HG03565 (cell line): ENCODE results near the gene CLCN6.

ENCODE experiments used
- ATAC-seq: cut with Tn5 transposase; IDR thresholded peaks from one replicate; pipeline ENCODE4 v1.9.1; 2021; ENCODE audit warnings: mild to moderate bottlenecking, moderate library complexity; ENCODE audit not compliant: unreplicated experiment

CLCN6 gene, protein sequence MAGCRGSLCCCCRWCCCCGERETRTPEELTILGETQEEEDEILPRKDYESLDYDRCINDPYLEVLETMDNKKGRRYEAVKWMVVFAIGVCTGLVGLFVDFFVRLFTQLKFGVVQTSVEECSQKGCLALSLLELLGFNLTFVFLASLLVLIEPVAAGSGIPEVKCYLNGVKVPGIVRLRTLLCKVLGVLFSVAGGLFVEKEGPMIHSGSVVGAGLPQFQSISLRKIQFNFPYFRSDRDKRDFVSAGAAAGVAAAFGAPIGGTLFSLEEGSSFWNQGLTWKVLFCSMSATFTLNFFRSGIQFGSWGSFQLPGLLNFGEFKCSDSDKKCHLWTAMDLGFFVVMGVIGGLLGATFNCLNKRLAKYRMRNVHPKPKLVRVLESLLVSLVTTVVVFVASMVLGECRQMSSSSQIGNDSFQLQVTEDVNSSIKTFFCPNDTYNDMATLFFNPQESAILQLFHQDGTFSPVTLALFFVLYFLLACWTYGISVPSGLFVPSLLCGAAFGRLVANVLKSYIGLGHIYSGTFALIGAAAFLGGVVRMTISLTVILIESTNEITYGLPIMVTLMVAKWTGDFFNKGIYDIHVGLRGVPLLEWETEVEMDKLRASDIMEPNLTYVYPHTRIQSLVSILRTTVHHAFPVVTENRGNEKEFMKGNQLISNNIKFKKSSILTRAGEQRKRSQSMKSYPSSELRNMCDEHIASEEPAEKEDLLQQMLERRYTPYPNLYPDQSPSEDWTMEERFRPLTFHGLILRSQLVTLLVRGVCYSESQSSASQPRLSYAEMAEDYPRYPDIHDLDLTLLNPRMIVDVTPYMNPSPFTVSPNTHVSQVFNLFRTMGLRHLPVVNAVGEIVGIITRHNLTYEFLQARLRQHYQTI

DNA sequence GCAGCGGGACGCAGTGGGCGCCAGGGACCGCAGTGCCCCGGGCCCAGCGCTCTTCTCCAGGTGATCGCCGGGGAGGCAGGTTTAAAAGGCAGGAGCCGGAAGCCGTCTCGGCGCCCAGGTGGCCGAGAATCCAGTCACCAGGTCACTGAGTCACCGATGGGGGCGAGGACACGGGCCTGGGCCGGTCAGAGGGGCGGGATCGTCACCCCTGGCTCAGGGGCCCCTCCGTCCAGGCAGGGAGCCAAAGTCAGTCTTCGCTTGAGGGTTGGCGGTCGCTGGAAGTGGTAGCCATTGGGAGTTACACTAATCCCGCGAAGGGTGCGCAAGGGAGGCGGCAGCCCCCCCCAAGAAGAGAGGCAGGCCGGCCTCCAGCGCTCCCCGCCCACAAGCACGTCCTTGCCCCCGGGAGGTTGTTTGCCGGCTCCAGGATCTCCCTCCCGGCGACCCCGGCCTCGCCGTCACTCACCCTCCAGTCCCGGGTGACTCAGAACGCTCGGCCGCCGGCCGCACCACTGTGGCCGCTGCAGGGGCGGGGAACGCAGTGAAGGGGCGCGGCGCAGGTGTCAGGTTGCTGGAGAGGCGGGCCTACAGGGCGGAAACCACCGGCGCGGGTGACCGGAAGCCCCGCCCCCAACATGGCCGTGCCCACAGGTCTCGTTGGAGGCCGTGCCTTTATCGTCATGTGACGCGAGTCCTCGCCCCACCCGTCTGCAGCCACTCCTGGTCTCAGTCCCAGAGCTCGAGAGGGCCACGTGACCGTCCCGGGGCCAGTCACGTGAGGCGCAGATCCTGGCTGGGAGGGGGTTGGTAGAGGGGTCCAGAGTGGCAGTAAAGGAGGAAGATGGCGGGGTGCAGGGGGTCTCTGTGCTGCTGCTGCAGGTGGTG, at the start of gene CLCN6, which contains the start of gene MTHFR:
CLCN6 (plus strand) TSS at position 770 of the 885 bp plus-strand sequence; CDS start at position 842, 72 bp downstream.
MTHFR (minus strand) TSS at position 543 of the 885 bp plus-strand sequence. CDS start 2,848 bp downstream, outside the sequence.
- ATAC-seq, result peak; percentile 78

DNA sequence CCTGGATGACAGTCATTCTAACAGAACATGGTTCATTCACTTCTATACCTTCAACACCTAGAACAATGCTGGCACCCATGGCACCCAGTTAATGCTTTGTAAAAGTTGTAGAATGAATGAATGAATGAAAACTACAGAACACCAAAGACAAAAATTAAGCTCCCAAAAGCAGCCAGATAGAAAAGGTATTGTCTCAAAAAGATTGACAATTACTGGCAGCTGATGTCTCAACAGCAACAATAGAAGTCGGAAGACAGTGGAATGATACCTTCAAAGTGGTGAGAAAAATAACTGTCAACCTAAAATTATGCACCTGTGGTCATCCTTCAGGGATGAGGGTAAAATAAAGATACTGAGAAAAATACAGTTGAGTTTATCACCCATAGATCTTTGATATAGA, 48.9 kb upstream of the CLCN6 start:
- ATAC-seq, result no peak

DNA sequence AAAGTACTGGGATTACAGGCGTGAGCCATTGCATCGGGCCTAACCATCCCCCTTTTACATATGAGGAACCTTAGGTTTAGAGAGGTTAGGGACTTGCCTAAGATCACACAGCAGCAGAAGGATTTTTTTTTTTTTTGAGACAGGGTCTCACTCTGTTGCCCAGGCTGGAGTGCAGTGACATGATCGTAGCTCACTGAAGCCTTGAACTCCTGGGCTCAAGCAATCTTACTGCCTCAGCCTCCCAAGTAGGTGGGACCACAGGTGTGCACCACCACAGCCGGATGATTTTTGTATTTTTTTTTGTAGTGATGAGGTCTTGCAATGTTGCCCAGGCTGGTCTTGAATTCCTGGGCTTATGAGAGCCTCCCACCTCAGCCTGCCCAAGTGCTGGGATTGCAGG, 46.2 kb upstream of the CLCN6 start:
- no peak for ATAC-seq

DNA sequence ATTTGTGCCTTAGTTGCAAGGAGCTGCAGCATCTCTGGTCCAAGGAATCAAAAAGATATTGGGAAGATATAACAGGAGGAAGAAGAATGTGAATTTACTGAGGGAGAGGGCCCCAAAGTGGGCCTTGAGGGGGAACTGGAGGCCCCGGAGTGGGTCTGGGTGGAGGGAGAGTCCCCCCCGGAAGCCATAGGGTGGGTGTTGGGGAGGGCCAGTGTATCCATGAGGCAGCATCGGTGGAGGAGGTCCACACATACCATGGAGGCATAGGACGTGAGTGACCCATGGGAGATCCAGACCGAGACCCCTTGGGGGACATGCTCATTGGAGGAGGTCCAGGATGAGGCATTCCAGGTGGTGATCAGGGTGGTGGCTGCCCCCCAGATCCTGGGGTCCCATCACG, 44.7 kb upstream of the CLCN6 start:
- no peak for ATAC-seq

DNA sequence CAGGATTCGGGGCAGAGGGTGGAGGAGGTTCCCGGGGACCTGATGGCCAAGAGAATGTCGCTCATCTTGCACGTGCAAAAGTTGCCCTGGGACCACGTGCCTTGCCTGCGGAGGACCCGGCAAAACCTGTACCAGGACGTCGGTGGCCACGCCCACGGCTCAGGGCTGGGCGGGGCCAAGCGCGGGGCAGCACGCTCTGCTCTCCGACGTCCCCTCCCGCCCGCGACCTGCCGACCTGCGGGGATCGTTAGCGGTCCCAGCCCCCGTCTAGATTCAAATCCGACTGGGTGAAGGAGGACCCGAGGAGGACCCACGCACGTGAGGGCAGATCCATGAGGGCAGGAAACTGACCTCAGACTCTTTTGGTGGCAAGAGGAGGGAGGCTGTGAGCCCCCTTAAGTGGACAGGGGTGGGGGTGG, 44.0 kb upstream of the CLCN6 start, which contains the start of gene C1orf167:
C1orf167 (plus strand) TSS at position 206 of the 419 bp plus-strand sequence. CDS start 2,208 bp downstream, outside the sequence.
- no peak for ATAC-seq

DNA sequence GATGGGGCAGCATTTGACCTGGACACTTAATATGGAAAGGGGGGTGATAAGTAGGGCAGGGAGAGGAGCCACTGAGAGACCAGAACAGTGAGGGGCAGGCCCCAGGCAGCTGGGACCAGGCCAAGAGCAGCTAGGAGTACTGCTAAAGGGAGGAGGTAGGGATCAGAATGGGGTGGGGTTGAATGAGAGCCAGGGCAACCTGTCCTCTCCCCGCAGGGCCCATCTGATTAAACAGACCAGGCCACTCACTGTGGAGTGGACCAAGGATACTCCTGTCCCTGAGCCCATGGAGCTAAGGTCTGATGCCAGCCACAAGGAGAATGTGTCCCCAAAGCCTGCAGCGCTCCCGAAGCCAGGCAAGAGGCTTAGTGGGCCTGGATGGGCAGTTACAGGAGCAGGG, 41.9 kb upstream of the CLCN6 start:
- ATAC-seq, result no peak

DNA sequence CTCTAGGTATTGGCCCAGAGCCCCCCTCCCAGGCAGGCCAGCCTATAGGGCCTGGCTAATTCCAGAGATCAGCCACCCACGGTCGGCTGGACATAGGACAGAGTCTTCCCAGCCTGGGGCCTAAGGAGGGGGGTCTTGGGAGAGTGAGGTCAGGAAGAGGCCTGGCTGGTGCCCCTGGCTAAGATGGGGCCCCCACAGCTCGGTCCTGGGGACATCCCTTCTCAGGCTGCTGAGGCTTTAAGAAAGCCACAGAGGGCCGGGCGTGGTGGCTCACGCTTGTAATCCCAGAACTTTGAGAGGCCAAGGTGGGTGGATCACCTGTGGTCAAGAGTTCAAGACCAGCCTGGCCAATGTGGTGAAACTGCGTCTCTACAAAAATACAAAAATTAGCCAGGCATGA, 41.5 kb upstream of the CLCN6 start:
- ATAC-seq, result no peak

DNA sequence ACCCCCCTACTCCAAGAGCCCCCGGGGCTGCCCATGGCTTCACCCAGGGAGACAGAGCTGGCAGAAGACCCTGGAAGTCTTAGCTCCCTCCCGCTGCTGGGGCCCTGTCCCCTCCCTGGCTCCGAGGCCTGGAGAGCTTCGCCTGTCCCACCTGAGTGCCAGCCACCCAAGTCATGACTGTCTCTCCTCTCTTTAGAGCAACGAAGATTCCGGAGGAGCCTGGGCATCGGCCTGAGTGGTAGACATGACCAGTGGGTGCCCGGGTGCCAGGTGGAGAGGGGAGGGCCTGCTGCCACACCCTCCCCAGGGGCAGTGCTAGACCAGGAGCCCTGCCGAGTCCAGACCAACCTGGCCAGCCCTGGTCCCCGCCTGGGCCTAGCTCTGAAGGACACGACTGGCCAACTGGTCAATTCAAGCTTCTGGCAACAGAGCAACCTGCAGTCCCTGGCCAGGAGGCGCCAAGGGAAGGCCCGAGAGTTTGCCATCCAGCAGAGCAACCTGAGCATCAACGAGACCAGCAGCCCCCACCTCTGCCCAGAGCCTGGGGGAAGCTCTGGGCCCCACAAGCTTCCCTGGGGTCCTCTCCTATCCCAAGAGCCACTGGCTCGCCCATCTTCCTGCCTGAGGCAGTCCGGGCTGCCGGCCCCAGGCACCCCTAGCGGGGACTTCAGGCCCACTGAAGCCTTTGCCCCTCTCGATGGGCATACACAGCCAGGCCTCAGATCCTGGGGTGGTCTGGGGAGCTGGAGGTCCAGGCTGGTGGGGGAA, 40.1 kb upstream of the CLCN6 start:
- no peak for ATAC-seq

DNA sequence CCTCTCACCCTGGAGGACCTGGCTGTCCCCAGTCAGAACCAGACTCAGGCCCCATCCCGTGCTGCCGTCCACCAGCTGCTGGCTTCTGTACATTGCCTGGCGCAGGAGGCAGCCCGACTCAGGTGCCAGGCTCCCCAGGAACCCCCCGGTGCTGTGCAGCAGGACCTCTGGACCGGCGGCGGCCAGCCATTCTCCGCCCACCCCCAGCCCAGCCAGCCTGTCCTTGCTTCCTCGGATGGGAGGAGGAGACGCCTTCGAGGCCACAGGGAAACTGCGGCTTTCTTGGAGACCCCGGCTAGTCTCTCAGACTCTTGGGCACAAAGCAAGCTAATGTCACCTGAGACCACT, 39.6 kb upstream of the CLCN6 start:
- no peak for ATAC-seq

DNA sequence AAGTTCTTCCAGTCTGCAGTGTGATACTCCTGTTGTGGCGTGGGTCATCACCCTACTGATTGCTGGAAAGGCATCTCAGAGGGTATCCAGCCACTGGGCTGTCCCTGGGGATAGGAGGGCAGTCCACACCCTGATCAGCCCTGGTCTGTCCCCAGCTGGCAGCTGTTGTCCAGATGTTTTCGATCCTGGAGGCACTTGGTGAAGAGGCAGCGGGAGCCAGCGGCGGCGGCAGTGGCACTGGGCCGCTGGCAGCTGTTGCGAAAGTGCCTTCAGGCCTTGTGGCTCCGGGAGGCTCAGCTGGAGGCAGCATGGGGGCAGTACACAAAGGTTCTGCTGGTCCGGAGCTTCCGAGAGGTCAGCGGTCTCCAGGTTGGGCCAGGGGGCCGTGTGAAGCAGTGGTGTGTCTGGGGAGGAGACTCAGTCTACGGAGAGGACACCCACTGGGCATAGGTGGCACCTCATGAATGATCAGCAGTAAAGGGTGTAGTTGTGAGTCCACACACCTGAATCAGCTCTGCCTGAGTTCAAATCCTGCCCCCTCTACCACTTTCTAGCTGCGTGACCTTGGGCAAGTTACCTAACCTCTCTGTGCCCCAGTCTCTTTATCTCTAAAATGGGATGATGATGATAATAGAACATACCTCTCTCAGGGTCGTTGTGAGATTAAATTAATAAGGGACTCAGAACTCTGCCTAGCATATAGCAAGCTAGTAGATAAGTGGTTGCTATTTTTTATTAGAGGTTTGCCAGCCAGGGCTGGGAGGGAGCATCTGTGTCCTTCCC, 37.9 kb upstream of the CLCN6 start:
- no peak for ATAC-seq

DNA sequence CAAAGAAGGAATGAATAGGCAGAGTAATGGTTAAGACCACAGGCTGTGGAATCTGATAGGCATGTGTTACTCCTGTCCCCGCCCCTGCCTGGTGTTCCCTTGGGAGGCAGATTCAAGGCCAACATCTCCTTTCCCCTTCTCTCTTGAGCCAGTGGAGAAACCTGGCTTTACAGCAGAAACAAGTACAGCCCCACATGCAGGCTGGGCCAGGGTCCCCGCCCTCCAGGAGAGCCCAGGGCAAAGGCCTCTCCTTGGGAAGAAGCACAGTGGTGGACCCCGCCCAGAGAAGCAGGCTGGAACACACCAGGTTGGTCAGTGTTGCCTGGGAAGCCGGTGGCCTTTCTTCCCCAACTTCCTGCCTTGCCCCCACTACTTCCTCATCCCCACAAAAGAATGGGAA, 37.2 kb upstream of the CLCN6 start:
- ATAC-seq, result no peak

DNA sequence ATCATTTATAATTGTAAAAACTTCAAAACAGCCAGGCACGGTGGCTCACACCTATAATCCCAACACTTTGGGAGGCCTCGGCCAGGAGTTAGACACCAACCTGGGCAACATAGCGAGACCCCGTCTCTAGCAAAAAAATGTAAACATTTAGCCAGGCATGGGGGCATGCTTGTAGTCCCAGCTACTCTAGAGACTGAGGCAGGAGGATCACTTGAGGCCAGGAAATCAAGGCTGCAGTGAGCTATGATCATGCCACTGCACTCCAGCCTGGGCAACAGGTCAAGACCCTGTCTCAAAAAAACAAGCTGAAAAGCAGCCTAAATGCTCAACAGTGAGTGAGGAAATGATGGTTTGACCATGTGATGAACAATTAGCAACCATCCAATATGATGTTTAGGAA, 36.7 kb upstream of the CLCN6 start:
- no peak for ATAC-seq

DNA sequence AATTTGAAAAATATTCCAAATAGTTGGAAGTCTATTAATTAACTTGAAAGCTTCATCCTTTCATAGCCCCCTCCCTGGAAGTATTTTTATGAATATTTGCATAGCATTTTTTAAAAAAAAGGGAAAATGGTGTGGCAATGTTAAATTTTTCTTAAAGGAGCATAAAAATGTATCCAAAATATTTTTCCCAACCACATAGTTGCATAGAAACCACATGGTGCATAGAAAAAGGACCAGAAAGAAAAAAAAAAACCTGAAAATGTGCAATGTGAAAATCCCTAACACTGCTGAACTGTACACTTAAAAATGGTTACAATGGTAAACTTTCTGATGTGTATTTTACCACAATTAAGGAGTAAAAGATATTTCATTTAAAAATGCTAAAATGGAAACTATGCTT, 36.0 kb upstream of the CLCN6 start:
- ATAC-seq, result no peak

DNA sequence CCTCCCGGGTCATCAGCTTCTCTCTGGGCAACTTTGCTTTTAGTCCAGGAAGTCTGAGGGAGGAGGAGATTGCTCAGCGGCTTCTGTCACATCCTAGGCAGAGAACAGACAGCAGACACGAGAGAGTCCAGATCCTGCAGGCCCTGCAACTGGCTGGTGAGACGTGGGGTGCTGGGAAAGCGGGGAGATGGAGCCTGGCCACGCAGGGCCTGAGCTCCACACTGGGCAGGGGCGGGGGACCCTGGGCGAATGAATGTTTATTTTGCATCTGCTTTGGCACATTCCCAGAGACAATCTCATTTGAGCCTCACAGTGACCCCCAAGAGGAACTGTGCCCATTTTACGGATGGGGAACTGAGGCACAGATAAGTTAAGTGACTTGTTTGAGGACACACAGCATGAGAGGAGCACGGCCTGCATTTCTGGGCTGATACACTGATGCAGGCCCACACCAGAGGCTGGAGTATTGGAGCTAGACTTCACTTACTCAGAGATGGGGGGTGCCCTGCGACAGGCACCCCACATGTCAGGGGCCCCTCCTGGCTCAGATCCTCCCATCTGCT, 34.4 kb upstream of the CLCN6 start:
- ATAC-seq, result no peak

DNA sequence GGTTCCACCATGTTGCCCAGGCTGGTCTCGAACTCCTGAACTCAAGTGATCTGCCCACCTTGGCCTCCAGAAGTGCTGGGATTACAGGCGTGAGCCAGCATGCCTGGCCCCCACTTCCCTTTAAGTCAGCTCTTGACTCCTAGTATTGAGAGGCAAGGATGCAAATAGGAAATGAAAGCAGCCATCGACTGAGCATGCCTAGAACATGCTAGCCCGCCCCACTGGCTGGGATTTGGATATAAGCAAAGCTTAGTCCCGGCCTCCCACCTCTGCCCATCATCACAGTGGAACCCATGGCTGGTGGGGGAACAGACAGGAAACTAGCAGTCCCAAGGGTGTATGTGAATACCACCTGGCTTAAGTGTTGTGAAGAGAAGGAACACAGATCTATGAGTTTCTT, 33.5 kb upstream of the CLCN6 start:
- ATAC-seq, result no peak

DNA sequence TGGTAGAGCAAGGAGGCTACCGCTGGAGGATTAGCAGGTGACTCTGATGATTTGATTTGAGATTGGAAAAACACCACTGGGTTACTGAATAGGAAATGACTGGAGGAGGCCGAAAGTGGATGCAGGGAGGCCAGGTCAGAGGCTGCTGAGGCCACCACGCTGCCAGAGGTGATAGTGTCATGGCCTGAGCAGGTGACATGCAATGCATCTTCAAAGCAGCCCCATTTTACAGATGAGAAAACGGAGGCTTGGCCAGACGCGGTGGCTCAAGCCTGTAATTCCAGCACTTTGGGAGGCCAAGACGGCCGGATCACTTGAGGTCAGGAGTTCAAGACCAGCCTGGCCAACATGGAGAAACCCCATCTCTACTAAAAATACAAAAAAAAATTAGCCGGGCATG, 31.2 kb upstream of the CLCN6 start:
- ATAC-seq, result no peak

DNA sequence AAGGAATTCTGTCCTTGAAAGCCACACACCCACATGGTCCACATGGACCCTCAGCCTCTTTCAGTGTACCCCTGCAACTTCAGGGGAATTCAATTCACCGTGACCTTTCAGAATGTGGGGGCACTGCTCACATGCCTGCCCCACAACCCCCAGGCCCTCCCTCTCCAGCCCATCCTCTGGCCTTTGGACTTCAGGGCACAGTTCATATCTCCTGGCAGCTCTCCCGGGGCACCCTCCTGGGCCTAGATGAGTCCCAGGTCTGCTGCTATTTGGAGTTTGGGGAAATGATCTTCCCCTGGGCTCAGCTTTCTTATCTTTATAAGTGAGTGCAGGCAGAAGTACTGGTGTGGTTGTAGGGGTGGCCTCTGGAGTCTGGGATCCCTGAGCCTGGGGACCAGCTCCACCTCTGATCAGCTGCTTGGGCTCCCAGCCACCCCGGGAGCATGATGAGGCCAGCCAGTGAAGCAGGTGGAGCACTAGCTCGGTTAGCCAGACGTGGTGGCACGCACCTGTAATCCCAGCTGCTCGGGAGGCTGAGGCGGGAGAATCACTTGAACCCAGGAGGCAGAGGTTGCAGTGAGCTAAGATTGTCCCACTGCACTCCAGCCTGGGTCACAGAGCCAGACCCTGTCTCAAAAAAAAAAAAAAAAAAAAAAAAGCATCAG, 28.2 kb upstream of the CLCN6 start:
- no peak for ATAC-seq

DNA sequence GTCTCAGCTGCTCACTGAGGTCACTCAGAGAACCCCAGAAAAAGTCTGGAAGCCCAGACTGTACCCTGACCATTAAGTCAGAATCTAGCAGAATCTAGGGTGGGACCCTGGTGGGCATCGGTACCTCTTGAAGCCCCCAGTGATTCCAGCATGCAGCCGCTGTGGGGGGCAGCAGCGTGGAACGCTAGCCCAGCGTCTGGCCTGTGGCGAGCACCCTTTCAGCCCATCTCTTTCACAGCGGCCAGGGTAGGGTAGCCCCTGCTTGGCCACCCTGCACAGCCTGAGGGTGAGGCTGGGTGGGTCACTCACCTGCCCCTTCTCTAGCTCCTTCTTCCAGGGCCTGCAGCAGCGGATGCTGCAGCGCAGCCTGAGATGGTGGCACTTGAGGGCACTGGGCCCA, 27.7 kb upstream of the CLCN6 start:
- no peak for ATAC-seq
